ENCODE measurements around the gene LPO. TPM values are rescaled to one million over a fixed set of nuclear protein-coding genes. Genes with fewer than 3 reads are reported as not detected.
A peak's percentile ranks its signal among the peaks of the same experiment; 100 is the strongest.

Gene LPO
- total and polyA plus RNA-seq, 9 of the 15 experiments (the other 6 are each of a cell fraction or from before 2014, with no cell fraction given): 0.07 to 0.11 TPM; not detected in 7

- no peak for TF ChIP-seq ZNF707 (CRISPR knock-in tag; conservative IDR thresholded peaks at IDR 0.05)
- peak in 1 of 2 experiments; percentile 75; a peak in 2 of 4 replicates for TF ChIP-seq RCOR1 (IDR thresholded peaks at IDR 0.05; ENCODE audit: borderline replicate concordance in 1 of 2, low read depth in 2 of 2, low read length in 2 of 2)
- no peak for TF ChIP-seq MXI1 (IDR thresholded peaks at IDR 0.05; ENCODE audit: low read depth, low read length)
- TF ChIP-seq JUN (IDR thresholded peaks at IDR 0.05; ENCODE audit: borderline replicate concordance, low read depth, low read length): peak; percentile 25; the same call in 1 of the 2 replicates
- TF ChIP-seq JUN (CRISPR knock-in tag; IDR thresholded peaks at IDR 0.05; ENCODE audit: borderline replicate concordance): no peak
- TF ChIP-seq E2F6 (IDR thresholded peaks at IDR 0.05; ENCODE audit: borderline replicate concordance in 1 of 2, extremely low read depth in 1 of 2, insufficient read depth in 1 of 2, insufficient read length in 1 of 2, low read depth in 1 of 2, low read length in 1 of 2, poor library complexity in 1 of 2, severe bottlenecking in 1 of 2): peak; percentile 24 to 28
- peak; percentile 66 for TF ChIP-seq ATF7 (IDR thresholded peaks at IDR 0.05)
- no peak for TF ChIP-seq TAF7 (tag; IDR thresholded peaks at IDR 0.05)
- TF ChIP-seq NRF1 (conservative IDR thresholded peaks at IDR 0.05 in 1 of 2, IDR thresholded peaks at IDR 0.05 in 1 of 2): peak; percentile 24; a peak in 2 of 4 replicates
- 0 out of 2 replicates have a peak, but pooled peaks have one; percentile 22 for TF ChIP-seq VEZF1 (CRISPR knock-in tag; IDR thresholded peaks at IDR 0.05)
- peak; percentile 72 for TF ChIP-seq MAX (CRISPR knock-in tag; IDR thresholded peaks at IDR 0.05)
- TF ChIP-seq ATF1 (CRISPR knock-in tag; IDR thresholded peaks at IDR 0.05): no peak
- TF ChIP-seq ATF1 (tag; IDR thresholded peaks at IDR 0.05): peak; percentile 82
- 0 out of 2 replicates have a peak, but pooled peaks have one; percentile 27 for TF ChIP-seq ZNF395 (CRISPR knock-in tag; IDR thresholded peaks at IDR 0.05)
- no peak for TF ChIP-seq RBM15 (IDR thresholded peaks at IDR 0.05; ENCODE audit: insufficient read depth, low read length)
- TF ChIP-seq ARID1B (IDR thresholded peaks at IDR 0.05): peak; percentile 27; the same call in 1 of the 2 replicates
- peak in 1 of 2 experiments; percentile 14; a peak in 1 of 4 replicates for TF ChIP-seq KDM1A (IDR thresholded peaks at IDR 0.05)
- TF ChIP-seq TCF3 (CRISPR knock-in tag; IDR thresholded peaks at IDR 0.05): 0 out of 2 replicates have a peak, but pooled peaks have one; percentile 21
- peak; percentile 61 for TF ChIP-seq JUND (IDR thresholded peaks at IDR 0.05; ENCODE audit: borderline replicate concordance, low read depth, low read length)
- TF ChIP-seq JUND (tag; IDR thresholded peaks at IDR 0.05; ENCODE audit: borderline replicate concordance, low read depth, low read length): peak; percentile 58; the same call in 1 of the 3 replicates
- peak; percentile 36; the same call in 1 of the 2 replicates for TF ChIP-seq ATF3 (IDR thresholded peaks at IDR 0.05)
- TF ChIP-seq ATF3 (CRISPR knock-in tag; conservative IDR thresholded peaks at IDR 0.05): no peak
These were observed 5.7 kb upstream of the LPO start (continued) for GRCh38 chr17:58232707-58233156.

All from K562 (cell line).